ENCODE measurements around the gene ABHD5. TPM values are rescaled to one million over a fixed set of nuclear protein-coding genes. Genes with fewer than 3 reads are reported as not detected.

ABHD5 gene
- total RNA-seq, 1 donor: 37.6 TPM

DNA sequence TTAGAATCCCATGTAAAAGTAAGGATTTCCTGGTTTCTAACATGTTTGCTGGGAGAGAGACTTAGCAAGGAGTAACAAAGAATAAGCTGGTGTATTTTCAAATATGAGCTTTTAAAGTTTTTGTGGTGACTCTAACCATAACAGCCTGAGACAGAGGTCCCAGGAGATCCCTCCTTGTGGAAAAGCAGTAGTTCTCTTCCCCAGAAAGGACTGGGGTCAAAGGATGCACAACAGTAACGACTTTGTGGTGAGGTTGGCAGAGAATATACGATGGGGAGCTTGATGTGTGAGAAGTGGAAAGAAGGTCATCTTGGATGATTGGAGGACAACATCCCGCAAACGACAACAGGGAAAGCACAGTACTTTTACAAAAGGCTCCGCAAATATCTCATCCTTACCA, 38.2 kb downstream of the ABHD5 start:
- Histone ChIP-seq H2AFZ (ENCODE audit: low read length) (peak overlapping the region; percentile 20), H4K20me1 (ENCODE audit: insufficient read depth, low read length) (no peaks in the 10 kb centered on the region), H3K4me1 (ENCODE audit: insufficient read depth, low read length) (peaks cover 54% of the 10 kb centered on the region), H3K9me3 (ENCODE audit: low read depth, low read length) (no peaks in the 10 kb centered on the region), H3K36me3 (ENCODE audit: insufficient read depth, low read length) (peaks cover 4% of the 10 kb centered on the region), H3K4me3 (ENCODE audit: insufficient read depth, low read length) (no peak overlapping the region), H3K27ac (ENCODE audit: low read depth, low read length) (peak overlapping the region; percentile 93), H3K4me2 (ENCODE audit: insufficient read depth, low read length) (peak overlapping the region; percentile 50), H3K79me2 (ENCODE audit: insufficient read depth, low read length) (no peaks in the 10 kb centered on the region), H3K27me3 (ENCODE audit: insufficient read depth, low read length) (no peaks in the 10 kb centered on the region)
- no peak for DNase-seq (ENCODE audit: insufficient read length, low spot score, missing footprints)
- no peak for TF ChIP-seq CTCF (IDR thresholded peaks at IDR 0.05; ENCODE audit: extremely low read depth, low read depth, low read length)

GRCh38 chr3:43729707-43730414, 39.1 kb downstream of the ABHD5 start:
- Histone ChIP-seq H3K36me3 (ENCODE audit: insufficient read depth, low read length) (no peaks in the 10 kb centered on the region), H3K9me3 (ENCODE audit: low read depth, low read length) (no peaks in the 10 kb centered on the region), H3K4me3 (ENCODE audit: insufficient read depth, low read length) (no peak overlapping the region), H3K27ac (ENCODE audit: low read depth, low read length) (peak overlapping the region; percentile 93), H3K4me2 (ENCODE audit: insufficient read depth, low read length) (no peak overlapping the region), H3K79me2 (ENCODE audit: insufficient read depth, low read length) (no peaks in the 10 kb centered on the region), H3K27me3 (ENCODE audit: insufficient read depth, low read length) (no peaks in the 10 kb centered on the region), H3K4me1 (ENCODE audit: insufficient read depth, low read length) (peaks cover 62% of the 10 kb centered on the region), H2AFZ (ENCODE audit: low read length) (no peak overlapping the region), H4K20me1 (ENCODE audit: insufficient read depth, low read length) (no peaks in the 10 kb centered on the region)
- TF ChIP-seq CTCF (IDR thresholded peaks at IDR 0.05; ENCODE audit: extremely low read depth, low read depth, low read length): no peak
- no peak for DNase-seq (ENCODE audit: insufficient read length, low spot score, missing footprints)

DNA sequence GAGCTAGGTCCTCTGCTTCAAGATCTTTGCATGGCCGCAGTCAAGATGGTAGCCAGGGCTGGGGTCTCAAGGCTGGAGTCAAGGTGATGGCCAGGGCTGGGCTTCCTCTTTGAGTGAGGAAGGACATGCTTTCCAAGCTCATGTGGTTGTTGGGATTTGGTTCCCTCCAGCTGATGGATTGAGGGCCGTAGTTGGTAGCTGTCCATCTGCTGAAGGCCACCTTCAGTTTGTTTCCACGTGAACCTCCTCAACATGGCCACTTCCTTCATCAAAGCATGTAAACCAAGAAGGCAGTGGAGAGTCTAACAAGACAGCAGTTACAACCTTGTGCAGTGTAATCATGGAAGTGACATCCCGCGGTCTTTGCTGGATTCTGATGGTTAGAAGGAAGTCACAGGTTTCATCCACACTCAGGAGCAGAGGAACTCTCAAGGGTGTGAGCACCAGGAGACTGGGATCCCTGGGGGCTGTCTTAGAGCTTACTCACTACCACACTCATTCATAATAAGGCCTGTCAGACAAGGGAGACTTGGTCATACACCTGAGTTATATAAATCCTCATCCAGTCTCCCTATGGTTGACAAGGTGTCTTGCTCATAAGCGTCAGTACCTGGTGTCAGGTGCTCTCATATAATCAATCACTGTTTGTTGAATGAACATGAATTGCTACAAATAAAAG, 42.1 kb downstream of the ABHD5 start:
- no peaks in the 10 kb centered on the region for H3K9me3 ChIP-seq (ENCODE audit: low read depth, low read length)
- H3K27ac ChIP-seq (ENCODE audit: low read depth, low read length): peak overlapping the region; percentile 54
- no peak overlapping the region for H2AFZ ChIP-seq (ENCODE audit: low read length)
- no peaks in the 10 kb centered on the region for H4K20me1 ChIP-seq (ENCODE audit: insufficient read depth, low read length)
- H3K4me3 ChIP-seq (ENCODE audit: insufficient read depth, low read length): no peak overlapping the region
- H3K36me3 ChIP-seq (ENCODE audit: insufficient read depth, low read length): no peaks in the 10 kb centered on the region
- H3K79me2 ChIP-seq (ENCODE audit: insufficient read depth, low read length): no peaks in the 10 kb centered on the region
- H3K4me1 ChIP-seq (ENCODE audit: insufficient read depth, low read length): peaks cover 53% of the 10 kb centered on the region
- no peak overlapping the region for H3K4me2 ChIP-seq (ENCODE audit: insufficient read depth, low read length)
- DNase-seq (ENCODE audit: insufficient read length, low spot score, missing footprints): no peak
- no peak for TF ChIP-seq CTCF (IDR thresholded peaks at IDR 0.05; ENCODE audit: extremely low read depth, low read depth, low read length)
- no peaks in the 10 kb centered on the region for H3K27me3 ChIP-seq (ENCODE audit: insufficient read depth, low read length)

All from osteoblast (primary cell).